Neuronal stem cell (in vitro differentiated cells): Measurements from ENCODE around the gene DIDO1.
A peak's percentile ranks its signal among the peaks of the same experiment; 100 is the strongest.

Experiments
- DNase-seq: peaks from one replicate; pipeline ENCODE4 v3.0.0-alpha.2; 2013; ENCODE audit warnings: low spot score
- H2AFZ ChIP-seq: one replicate; pipeline ENCODE4 v1.6.1; 2013; ENCODE audit warnings: mild to moderate bottlenecking, low read length, inconsistent platforms
- H2AK5ac ChIP-seq: 2 replicates; pipeline ENCODE4 v1.6.1; 2013; ENCODE audit warnings: low read depth, mild to moderate bottlenecking, inconsistent platforms, low read length, moderate library complexity, mixed read lengths
- H2BK120ac ChIP-seq: 2 replicates; pipeline ENCODE4 v1.6.1; 2013; ENCODE audit warnings: low read depth, mild to moderate bottlenecking, inconsistent platforms, low read length, moderate library complexity, mixed read lengths
- H2BK12ac ChIP-seq: one replicate; pipeline ENCODE4 v1.6.1; 2013; ENCODE audit warnings: low read length, inconsistent platforms
- H2BK15ac ChIP-seq: 2 replicates; pipeline ENCODE4 v1.6.1; 2013; ENCODE audit warnings: mild to moderate bottlenecking, low read length, inconsistent platforms, mixed read lengths
- H2BK5ac ChIP-seq: one replicate; pipeline ENCODE4 v1.6.1; 2013; ENCODE audit warnings: inconsistent platforms, mild to moderate bottlenecking, low read length, moderate library complexity
- H3K14ac ChIP-seq: one replicate; pipeline ENCODE4 v1.6.1; 2013; ENCODE audit warnings: low read length, inconsistent platforms
- H3K18ac ChIP-seq: 2 replicates; pipeline ENCODE4 v1.6.1; 2013; ENCODE audit warnings: low read length, inconsistent platforms
- H3K23ac ChIP-seq: 2 replicates; pipeline ENCODE4 v1.6.1; 2013; ENCODE audit warnings: low read depth, mild to moderate bottlenecking, mixed read lengths, low read length, inconsistent platforms; ENCODE audit not compliant: poor library complexity
- H3K27ac ChIP-seq: replicated peaks from 3 replicates; pipeline ENCODE4 v1.5.1; 2013; ENCODE audit warnings: low read length, inconsistent platforms
- H3K27me3 ChIP-seq, 3 experiments: 2 replicates each; pipeline ENCODE4 v1.6.1; 2013; ENCODE audit warnings: low read length in 3 of 3, mild to moderate bottlenecking in 2 of 3, inconsistent platforms in 1 of 3, low read depth in 1 of 3, mixed read lengths in 1 of 3, moderate library complexity in 1 of 3; ENCODE audit not compliant: control insufficient read depth in 3 of 3, insufficient read depth in 3 of 3
- H3K36me3 ChIP-seq, 2 donors: replicated peaks in 1 of 2; 2 replicates each; pipeline ENCODE4 v1.6.1; 2013; ENCODE audit warnings: low read length in 2 of 2; ENCODE audit not compliant: control insufficient read depth in 2 of 2, insufficient read depth in 2 of 2
- H3K4ac ChIP-seq: 2 replicates; pipeline ENCODE4 v1.6.1; 2013; ENCODE audit warnings: inconsistent platforms, mild to moderate bottlenecking, low read length, moderate library complexity
- H3K4me1 ChIP-seq, 2 donors: 1 replicate in 1 of 2; 2 replicates in 1 of 2; pipeline ENCODE4 v1.6.1; 2013; ENCODE audit warnings: low read length in 2 of 2, low read depth in 1 of 2; ENCODE audit not compliant: control insufficient read depth in 2 of 2, insufficient read depth in 1 of 2
- H3K4me2 ChIP-seq: one replicate; pipeline ENCODE4 v1.6.1; 2013; ENCODE audit warnings: mild to moderate bottlenecking, low read length, inconsistent platforms; ENCODE audit not compliant: insufficient read depth, poor library complexity, severe bottlenecking
- H3K4me3 ChIP-seq, 2 donors: 2 replicates each; pipeline ENCODE4 v1.5.1; 2013; ENCODE audit warnings: low read length in 2 of 2, mild to moderate bottlenecking in 2 of 2, inconsistent platforms in 1 of 2, moderate library complexity in 1 of 2
- H3K79me1 ChIP-seq: one replicate; pipeline ENCODE4 v1.6.1; 2013; ENCODE audit warnings: low read depth, mild to moderate bottlenecking, inconsistent platforms, low read length, moderate library complexity
- H3K9ac ChIP-seq: one replicate; pipeline ENCODE4 v1.6.1; 2013; ENCODE audit warnings: mild to moderate bottlenecking, low read depth, low read length, inconsistent platforms; ENCODE audit not compliant: poor library complexity
- H3K9me3 ChIP-seq, 2 donors: replicated peaks in 1 of 2; 2 replicates each; pipeline versions ENCODE3 to v1.6.1; 2013; ENCODE audit warnings: low read length in 2 of 2, mild to moderate bottlenecking in 2 of 2, inconsistent platforms in 1 of 2, low read depth in 1 of 2, mixed read lengths in 1 of 2, moderate library complexity in 1 of 2; ENCODE audit not compliant: control insufficient read depth in 2 of 2, insufficient read depth in 1 of 2
- H4K8ac ChIP-seq: one replicate; pipeline ENCODE4 v1.6.1; 2013; ENCODE audit warnings: low read depth, mild to moderate bottlenecking, inconsistent platforms, low read length, moderate library complexity
- H4K91ac ChIP-seq: one replicate; pipeline ENCODE4 v1.6.1; 2013; ENCODE audit warnings: low read length, low read depth, mild to moderate bottlenecking, inconsistent platforms; ENCODE audit not compliant: poor library complexity
- WGBS, 2 donors: extraction: QIAGEN DNeasy Blood & Tissue Kit; methylation state at CpG; one replicate each; pipeline ENCODE4 v1.1.7; 2013; ENCODE audit warnings: missing lambda C conversion rate in 2 of 2, mixed read lengths in 1 of 2; ENCODE audit not compliant: insufficient read length in 2 of 2, insufficient replicate concordance in 1 of 2; ENCODE audit errors: extremely low coverage in 2 of 2; 5-methylcytosine and 5-hydroxymethylcytosine counted together

DIDO1 gene

GRCh38 chr20:62858058-62858830 is 68.1 kb downstream of the DIDO1 start:
- Histone ChIP-seq H2BK5ac (no peak overlapping the region), H4K91ac (peak overlapping the region; percentile 89), H2BK15ac (no peak overlapping the region), H3K27me3 (peaks cover 0 to 8% (median 0%) of the 10 kb centered on the region in 3 experiments), H3K4me3 (peak overlapping the region in 1 of 2 donors; percentile 56), H4K8ac (no peak overlapping the region), H2AK5ac (no peak overlapping the region), H3K4ac (no peak overlapping the region), H3K4me2 (no peak overlapping the region), H3K9me3 (no peaks in the 10 kb centered on the region), H3K79me1 (peaks cover 3% of the 10 kb centered on the region), H3K9ac (no peak overlapping the region), H3K27ac (no peak overlapping the region), H2AFZ (no peak overlapping the region), H2BK120ac (no peak overlapping the region), H2BK12ac (no peak overlapping the region), H3K14ac (no peak overlapping the region), H3K4me1 (peaks cover 7 to 10% of the 10 kb centered on the region in 2 donors), H3K23ac (peak overlapping the region; percentile 66), H3K36me3 (peaks cover 20 to 60% of the 10 kb centered on the region in 2 donors), H3K18ac (no peak overlapping the region)
- DNase-seq, result no peak
- no CpG with 5 or more reads among the region's 23 CpGs for WGBS, 2 donors

GRCh38 chr20:62856931-62857619 is 69.2 kb downstream of the DIDO1 start:
- Histone ChIP-seq H3K23ac (peak overlapping the region; percentile 61), H3K36me3 (peaks cover 29 to 71% of the 10 kb centered on the region in 2 donors), H2BK120ac (no peak overlapping the region), H2AK5ac (no peak overlapping the region), H3K4ac (no peak overlapping the region), H4K91ac (no peak overlapping the region), H2AFZ (no peak overlapping the region), H2BK12ac (no peak overlapping the region), H2BK5ac (no peak overlapping the region), H3K18ac (no peak overlapping the region), H3K79me1 (peaks cover 3% of the 10 kb centered on the region), H3K4me3 (no peak overlapping the region), H3K4me1 (peaks cover 6 to 9% of the 10 kb centered on the region in 2 donors), H3K4me2 (no peak overlapping the region), H3K9ac (peak overlapping the region; percentile 64), H2BK15ac (no peak overlapping the region), H3K14ac (no peak overlapping the region), H4K8ac (no peak overlapping the region), H3K27ac (no peak overlapping the region), H3K9me3 (no peaks in the 10 kb centered on the region), H3K27me3 (peaks cover 0 to 8% (median 0%) of the 10 kb centered on the region in 3 experiments)
- no CpG with 5 or more reads among the region's 25 CpGs for WGBS, 2 donors
- no peak for DNase-seq

GRCh38 chr20:62855120-62855519 is 71.2 kb downstream of the DIDO1 start:
- H3K27ac ChIP-seq, result no peak overlapping the region
- no peak overlapping the region for H3K4me3 ChIP-seq
- H3K79me1 ChIP-seq, result peaks cover 4% of the 10 kb centered on the region
- H2AK5ac ChIP-seq, result no peak overlapping the region
- no peak overlapping the region for H2BK5ac ChIP-seq
- H3K9me3 ChIP-seq, result no peaks in the 10 kb centered on the region
- H3K9ac ChIP-seq, result no peak overlapping the region
- no peak overlapping the region for H4K8ac ChIP-seq
- no peak overlapping the region for H3K23ac ChIP-seq
- no CpG with 5 or more reads among the region's 5 CpGs for WGBS, 2 donors
- no peak overlapping the region for H3K4me2 ChIP-seq
- H3K36me3 ChIP-seq, result peaks cover 32 to 91% of the 10 kb centered on the region in 2 donors
- H2BK120ac ChIP-seq, result no peak overlapping the region
- H3K27me3 ChIP-seq, result peaks cover 0 to 3% (median 0%) of the 10 kb centered on the region in 3 experiments
- H2BK15ac ChIP-seq, result no peak overlapping the region
- no peak overlapping the region for H2BK12ac ChIP-seq
- no peak overlapping the region for H3K18ac ChIP-seq
- no peak for DNase-seq
- no peak overlapping the region for H3K4ac ChIP-seq
- H2AFZ ChIP-seq, result no peak overlapping the region
- no peak overlapping the region for H4K91ac ChIP-seq
- H3K4me1 ChIP-seq, result peaks cover under 1 to 4% of the 10 kb centered on the region in 2 donors
- H3K14ac ChIP-seq, result no peak overlapping the region

GRCh38 chr20:62854121-62854520 is 72.2 kb downstream of the DIDO1 start:
- no peak for DNase-seq
- Histone ChIP-seq H3K27me3 (peaks cover 0 to under 1% (median 0%) of the 10 kb centered on the region in 3 experiments), H3K4me1 (no peaks in the 10 kb centered on the region), H3K23ac (no peak overlapping the region), H3K79me1 (peaks cover 4% of the 10 kb centered on the region), H4K8ac (no peak overlapping the region), H3K4me3 (no peak overlapping the region), H3K36me3 (peaks cover 32 to 94% of the 10 kb centered on the region in 2 donors), H3K4me2 (no peak overlapping the region), H3K9me3 (no peaks in the 10 kb centered on the region), H2BK12ac (no peak overlapping the region), H3K18ac (no peak overlapping the region), H3K4ac (no peak overlapping the region), H2BK120ac (no peak overlapping the region), H4K91ac (no peak overlapping the region), H2AFZ (no peak overlapping the region), H2BK5ac (no peak overlapping the region), H3K9ac (no peak overlapping the region), H2BK15ac (no peak overlapping the region), H3K27ac (no peak overlapping the region), H3K14ac (no peak overlapping the region), H2AK5ac (no peak overlapping the region)
- no CpG with 5 or more reads among the region's 13 CpGs for WGBS, 2 donors
